PC-3 (cell line): Measurements from ENCODE around the gene GAMT. TPM values are rescaled to one million over a fixed set of nuclear protein-coding genes. Genes with fewer than 3 reads are reported as not detected.

Source experiments
- ATAC-seq: fragments of 200-7000 bp; cut with Tn5 transposase; 2 replicates; pipeline ENCODE4 v1.9.1; 2020; ENCODE audit warnings: mild to moderate bottlenecking, moderate library complexity
- BruUV-seq: library from RNA; stranded (reverse); fragments of 400-500 nt; replicated peaks from 2 replicates; lab custom pipeline; 2021; lab: Mats Ljungman, UMichigan
- CTCF ChIA-PET: fragments of 300-600 bp; sonication (Branson Sonifier 250); formaldehyde crosslinking; loops from one replicate; lab custom pipeline; 2022; ENCODE audit warnings: antibody characterized with exemption; lab: Charles Lee
- POLR2A ChIA-PET: fragments of 300-600 bp; sonication (Branson Sonifier 250); formaldehyde crosslinking; loops from one replicate; lab custom pipeline; 2022; ENCODE audit warnings: antibody characterized with exemption; ENCODE audit not compliant: unreplicated experiment; lab: Charles Lee
- DNase-seq: peaks from one replicate; pipeline ENCODE4 v3.0.0-alpha.2; 2015
- H2AFZ ChIP-seq: fragments of 300-600 bp; sonication (generic); 2 replicates; pipeline ENCODE4 v1.6.0; 2016; ENCODE audit warnings: antibody characterized with exemption, low read length
- H3F3A ChIP-seq: fragments of 300-600 bp; sonication (generic); one replicate; pipeline ENCODE4 v1.6.0; 2017; ENCODE audit warnings: antibody characterized with exemption, low read length, control low read depth, mild to moderate bottlenecking; ENCODE audit not compliant: unreplicated experiment
- H3K27ac ChIP-seq: fragments of 300-600 bp; sonication (generic); 2 replicates; pipeline ENCODE4 v1.5.1; 2016; ENCODE audit warnings: mild to moderate bottlenecking, low read length
- H3K27me3 ChIP-seq: fragments of 300-600 bp; sonication (generic); 2 replicates; pipeline ENCODE4 v1.6.1; 2016; ENCODE audit warnings: low read length, mixed read lengths
- H3K36me3 ChIP-seq: fragments of 300-600 bp; sonication (generic); 2 replicates; pipeline ENCODE4 v1.6.1; 2016; ENCODE audit warnings: low read depth, mixed run types, low read length, mixed read lengths
- H3K4me1 ChIP-seq: fragments of 300-600 bp; sonication (generic); 2 replicates; pipeline ENCODE4 v1.5.1; 2016; ENCODE audit warnings: low read length; ENCODE audit not compliant: insufficient read depth
- H3K4me2 ChIP-seq: fragments of 300-600 bp; sonication (generic); 2 replicates; pipeline ENCODE4 v1.6.0; 2016; ENCODE audit warnings: low read length
- H3K4me3 ChIP-seq: fragments of 300-600 bp; sonication (generic); 2 replicates; pipeline ENCODE4 v1.5.1; 2016; ENCODE audit warnings: mild to moderate bottlenecking, low read length, mixed read lengths
- H3K79me2 ChIP-seq: fragments of 300-600 bp; sonication (generic); 2 replicates; pipeline ENCODE4 v1.6.1; 2017; ENCODE audit warnings: low read length, mixed read lengths
- H3K9ac ChIP-seq: fragments of 300-600 bp; sonication (generic); 2 replicates; pipeline ENCODE4 v1.6.0; 2016; ENCODE audit warnings: mild to moderate bottlenecking, low read length
- H3K9me2 ChIP-seq: fragments of 300-600 bp; sonication (generic); replicated peaks from 2 replicates; pipeline ENCODE4 v1.6.1; 2016; ENCODE audit warnings: mixed run types, low read length, mixed read lengths
- H3K9me3 ChIP-seq: fragments of 300-600 bp; sonication (generic); 2 replicates; pipeline ENCODE4 v1.6.1; 2016; ENCODE audit warnings: low read length, mixed read lengths
- H4K20me1 ChIP-seq: fragments of 300-600 bp; sonication (generic); 2 replicates; pipeline ENCODE4 v1.6.1; 2016; ENCODE audit warnings: low read length, mixed read lengths
- CTCF ChIP-seq: fragments of 300-600 bp; sonication (generic); conservative IDR thresholded peaks from 2 replicates; pipeline ENCODE4 v1.5.1; 2017; ENCODE audit warnings: antibody characterized with exemption, low read depth, mild to moderate bottlenecking, low read length
- EZH2 ChIP-seq: fragments of 300-600 bp; sonication (generic); IDR thresholded peaks from one replicate; pipeline ENCODE4 v1.6.1; 2017; ENCODE audit warnings: antibody characterized with exemption, mild to moderate bottlenecking, low read length; ENCODE audit not compliant: unreplicated experiment
- EZH2phosphoT487 ChIP-seq: fragments of 300-600 bp; sonication (generic); IDR thresholded peaks from 2 replicates; pipeline ENCODE4 v1.6.1; 2018; ENCODE audit warnings: mild to moderate bottlenecking, antibody characterized with exemption, low read length, borderline replicate concordance
- intact Hi-C: fragments of 100-400 bp; cut with micrococcal nuclease; formaldehyde crosslinking; loops from 2 replicates; pipeline ENCODE4 v1.9.0; 2023
- total RNA-seq: library from RNA; depleted of rRNA; stranded (reverse); fragments of >200 nt; gene quantifications from 2 replicates; pipeline ENCODE4 v1.2.3, GENCODE V29; 2014

The GAMT gene
- total RNA-seq, 1 experiment from 2014 or later, result 75.6 TPM

- H3K9ac ChIP-seq, result no peak overlapping the region
Measured at GRCh38 chr19:1402411-1403070, 1.2 kb upstream of the GAMT start.

GRCh38 chr19:1401889-1402217, 511 bp upstream of the GAMT start:
- Histone ChIP-seq H3K4me3 (peak overlapping the region; percentile 82), H3K9me3 (no peaks in the 10 kb centered on the region), H4K20me1 (no peaks in the 10 kb centered on the region), H3F3A (no peaks in the 10 kb centered on the region), H3K36me3 (no peaks in the 10 kb centered on the region), H2AFZ (peak overlapping the region; percentile 78), H3K27ac (no peak overlapping the region), H3K9me2 (no peaks in the 10 kb centered on the region), H3K4me1 (peaks cover 7% of the 10 kb centered on the region; the same call in 1 of the 2 replicates), H3K79me2 (peaks cover 11% of the 10 kb centered on the region), H3K27me3 (no peaks in the 10 kb centered on the region), H3K4me2 (peak overlapping the region; percentile 96), H3K9ac (peak overlapping the region; percentile 38; the same call in 1 of the 2 replicates)
- no peak for ATAC-seq
- TF ChIP-seq CTCF (no peak; the same call in 1 of the 2 replicates), EZH2 (no peak), EZH2phosphoT487 (no peak)
- DNase-seq, result no peak
- intact Hi-C loops, result no loop called here
- CTCF ChIA-PET, result no interaction called here
- BruUV-seq, result no TSS peak
- POLR2A ChIA-PET, result no interaction called here

More at GRCh38 chr19:1402411-1403070, 1.2 kb upstream of the GAMT start:
- Histone ChIP-seq H3K9me2 (no peaks in the 10 kb centered on the region), H3F3A (no peaks in the 10 kb centered on the region), H3K36me3 (no peaks in the 10 kb centered on the region), H3K27ac (no peak overlapping the region), H3K79me2 (peaks cover 11% of the 10 kb centered on the region), H3K4me3 (no peak overlapping the region), H4K20me1 (no peaks in the 10 kb centered on the region), H2AFZ (no peak overlapping the region), H3K9me3 (no peaks in the 10 kb centered on the region), H3K4me1 (peaks cover 7% of the 10 kb centered on the region; the same call in 1 of the 2 replicates), H3K4me2 (no peak overlapping the region), H3K27me3 (no peaks in the 10 kb centered on the region)
- intact Hi-C loops, result no loop called here
- ChIA-PET CTCF (no interaction called here), POLR2A (interaction anchor here (0.5 kb wide), 1 partner anchor 134 kb away, joined by 7 read pairs; the partner anchor contains the start of gene CIRBP)
- no TSS peak for BruUV-seq
- TF ChIP-seq CTCF (no peak), EZH2 (no peak), EZH2phosphoT487 (no peak)
- ATAC-seq (no peak), DNase-seq (no peak)
